H9 (cell line): Measurements from ENCODE around the gene CD200. TPM values are rescaled to one million over a fixed set of nuclear protein-coding genes. Genes with fewer than 3 reads are reported as not detected.

ENCODE experiments used
- DNase-seq: peaks from one replicate; pipeline ENCODE4 v3.0.0-alpha.2; 2017
- H2AFZ ChIP-seq: one replicate; pipeline ENCODE4 v1.6.1; 2013; ENCODE audit warnings: mild to moderate bottlenecking, low read length, control low read depth, moderate library complexity
- H2AK5ac ChIP-seq: 2 replicates; pipeline ENCODE4 v1.6.1; 2013; ENCODE audit warnings: low read length, control low read depth, mixed read lengths; ENCODE audit not compliant: insufficient read length
- H2BK120ac ChIP-seq: one replicate; pipeline ENCODE4 v1.6.1; 2013; ENCODE audit warnings: low read depth, mild to moderate bottlenecking, low read length, control low read depth, inconsistent platforms; ENCODE audit not compliant: poor library complexity, severe bottlenecking
- H2BK12ac ChIP-seq: 2 replicates; pipeline ENCODE4 v1.6.1; 2013; ENCODE audit warnings: low read length, control low read depth, mixed read lengths, low read depth; ENCODE audit not compliant: insufficient read length
- H2BK15ac ChIP-seq: 2 replicates; pipeline ENCODE4 v1.6.1; 2013; ENCODE audit warnings: low read depth, low read length, control low read depth
- H2BK20ac ChIP-seq: one replicate; pipeline ENCODE4 v1.6.1; 2013; ENCODE audit warnings: low read depth, mild to moderate bottlenecking, low read length, control low read depth, inconsistent platforms; ENCODE audit not compliant: poor library complexity, severe bottlenecking
- H2BK5ac ChIP-seq: 2 replicates; pipeline ENCODE4 v1.6.1; 2013; ENCODE audit warnings: low read length, control low read depth, mixed read lengths; ENCODE audit not compliant: insufficient read length
- H3K14ac ChIP-seq: 2 replicates; pipeline ENCODE4 v1.6.1; 2013; ENCODE audit warnings: low read length, control low read depth; ENCODE audit not compliant: insufficient read depth
- H3K18ac ChIP-seq: 2 replicates; pipeline ENCODE4 v1.6.1; 2013; ENCODE audit warnings: low read depth, mild to moderate bottlenecking, mixed read lengths, low read length, control low read depth; ENCODE audit not compliant: insufficient read length
- H3K23ac ChIP-seq: 2 replicates; pipeline ENCODE4 v1.6.1; 2013; ENCODE audit warnings: low read length, control low read depth, mixed read lengths, low read depth; ENCODE audit not compliant: insufficient read length
- H3K23me2 ChIP-seq: 2 replicates; pipeline ENCODE4 v1.6.1; 2013; ENCODE audit warnings: low read depth, mild to moderate bottlenecking, mixed read lengths, low read length, control low read depth; ENCODE audit not compliant: insufficient read length, poor library complexity, severe bottlenecking
- H3K27ac ChIP-seq: 2 replicates; pipeline ENCODE4 v1.5.1; 2013; ENCODE audit warnings: low read length, control low read depth, mixed read lengths, low read depth; ENCODE audit not compliant: insufficient read length
- H3K27me3 ChIP-seq: 2 replicates; pipeline ENCODE4 v1.6.1; 2013; ENCODE audit warnings: low read length, control low read depth, inconsistent platforms; ENCODE audit not compliant: insufficient read depth
- H3K4ac ChIP-seq: 2 replicates; pipeline ENCODE4 v1.6.1; 2013; ENCODE audit warnings: low read depth, mild to moderate bottlenecking, control low read depth, inconsistent platforms, low read length, moderate library complexity
- H3K4me1 ChIP-seq: 2 replicates; pipeline ENCODE4 v1.6.1; 2013; ENCODE audit warnings: low read length, control low read depth, inconsistent platforms; ENCODE audit not compliant: insufficient read depth
- H3K4me2 ChIP-seq: 2 replicates; pipeline ENCODE4 v1.6.1; 2013; ENCODE audit warnings: low read length, control low read depth, mixed read lengths; ENCODE audit not compliant: insufficient read length, insufficient read depth
- H3K56ac ChIP-seq: 2 replicates; pipeline ENCODE4 v1.6.1; 2013; ENCODE audit warnings: low read depth, mild to moderate bottlenecking, mixed read lengths, low read length, control low read depth; ENCODE audit not compliant: insufficient read length
- H3K79me1 ChIP-seq: 2 replicates; pipeline ENCODE4 v1.6.1; 2013; ENCODE audit warnings: low read depth, mild to moderate bottlenecking, moderate library complexity, low read length, control low read depth, inconsistent platforms; ENCODE audit not compliant: insufficient read depth, poor library complexity, severe bottlenecking
- H3K79me2 ChIP-seq: 2 replicates; pipeline ENCODE4 v1.6.1; 2013; ENCODE audit warnings: low read length, control low read depth, inconsistent platforms; ENCODE audit not compliant: insufficient read depth
- H3K9ac ChIP-seq: 2 replicates; pipeline ENCODE4 v1.6.1; 2013; ENCODE audit warnings: low read length, control low read depth, mixed read lengths; ENCODE audit not compliant: insufficient read length; ENCODE audit errors: extremely low read depth
- H3K9me3 ChIP-seq: one replicate; pipeline ENCODE4 v1.6.1; 2013; ENCODE audit warnings: low read depth, low read length, inconsistent platforms; ENCODE audit not compliant: control insufficient read depth
- H3T11ph ChIP-seq: one replicate; pipeline ENCODE4 v1.6.1; 2013; ENCODE audit warnings: mild to moderate bottlenecking, low read length, control low read depth, inconsistent platforms
- H4K20me1 ChIP-seq: one replicate; pipeline ENCODE4 v1.6.1; 2013; ENCODE audit not compliant: control insufficient read depth, insufficient read length, insufficient read depth
- H4K5ac ChIP-seq: 2 replicates; pipeline ENCODE4 v1.6.1; 2013; ENCODE audit warnings: low read depth, mild to moderate bottlenecking, mixed read lengths, low read length, control low read depth; ENCODE audit not compliant: insufficient read length
- H4K8ac ChIP-seq: replicated peaks from 2 replicates; pipeline ENCODE4 v1.6.1; 2013; ENCODE audit warnings: low read length, control low read depth, mixed read lengths, low read depth; ENCODE audit not compliant: insufficient read length
- H4K91ac ChIP-seq: 2 replicates; pipeline ENCODE4 v1.6.1; 2013; ENCODE audit warnings: low read depth, mild to moderate bottlenecking, moderate library complexity, mixed read lengths, low read length, control low read depth; ENCODE audit not compliant: insufficient read length
- H3K27ac Mint-ChIP-seq, 3 experiments: 2 replicates in 2 of 3; 3 replicates in 1 of 3; pipeline ENCODE4 v1.8.0; 2020 to 2021; ENCODE audit warnings: mixed read lengths in 3 of 3, mild to moderate bottlenecking in 1 of 3, moderate library complexity in 1 of 3
- H3K27me3 Mint-ChIP-seq: 2 replicates; pipeline ENCODE4 v1.8.0; 2021; ENCODE audit warnings: low read depth, mild to moderate bottlenecking, moderate library complexity, mixed read lengths
- H3K36me3 Mint-ChIP-seq, 3 experiments: 2 replicates in 2 of 3; 3 replicates in 1 of 3; pipeline ENCODE4 v1.8.0; 2020 to 2021; ENCODE audit warnings: low read depth in 3 of 3, mixed read lengths in 3 of 3; ENCODE audit not compliant: insufficient read depth in 1 of 3
- H3K4me1 Mint-ChIP-seq, 2 experiments: 2 replicates each; pipeline ENCODE4 v1.8.0; 2020; ENCODE audit warnings: mixed read lengths in 2 of 2
- H3K4me3 Mint-ChIP-seq, 2 experiments: 2 replicates in 1 of 2; 3 replicates in 1 of 2; pipeline ENCODE4 v1.8.0; 2020 to 2021; ENCODE audit warnings: mild to moderate bottlenecking in 2 of 2, mixed read lengths in 2 of 2, moderate library complexity in 1 of 2
- H3K9me3 Mint-ChIP-seq, 2 experiments: 2 replicates in 1 of 2; 3 replicates in 1 of 2; pipeline ENCODE4 v1.8.0; 2020; ENCODE audit warnings: mild to moderate bottlenecking in 2 of 2, mixed read lengths in 2 of 2, moderate library complexity in 1 of 2
- WGBS: extraction: QIAGEN DNeasy Blood & Tissue Kit; methylation state at CpG from one replicate; pipeline ENCODE4 v1.1.7; 2013; ENCODE audit warnings: missing lambda C conversion rate, low lambda C conversion rate, mixed read lengths; ENCODE audit not compliant: insufficient read length; ENCODE audit errors: extremely low coverage; 5-methylcytosine and 5-hydroxymethylcytosine counted together
- total RNA-seq: library from RNA; stranded (reverse); gene quantifications from 2 replicates; pipeline ENCODE4 v1.2.1, GENCODE V29; 2021
- TF ChIP-seq, protein P1 (sequence below): fragments of 200-600 bp; sonication (generic); conservative IDR thresholded peaks from 3 replicates; pipeline ENCODE4 v1.8.0; 2021; ENCODE audit warnings: antibody characterized with exemption, mild to moderate bottlenecking

Gene CD200
- total RNA-seq, 1 experiment from 2014 or later, result 51.6 TPM

DNA sequence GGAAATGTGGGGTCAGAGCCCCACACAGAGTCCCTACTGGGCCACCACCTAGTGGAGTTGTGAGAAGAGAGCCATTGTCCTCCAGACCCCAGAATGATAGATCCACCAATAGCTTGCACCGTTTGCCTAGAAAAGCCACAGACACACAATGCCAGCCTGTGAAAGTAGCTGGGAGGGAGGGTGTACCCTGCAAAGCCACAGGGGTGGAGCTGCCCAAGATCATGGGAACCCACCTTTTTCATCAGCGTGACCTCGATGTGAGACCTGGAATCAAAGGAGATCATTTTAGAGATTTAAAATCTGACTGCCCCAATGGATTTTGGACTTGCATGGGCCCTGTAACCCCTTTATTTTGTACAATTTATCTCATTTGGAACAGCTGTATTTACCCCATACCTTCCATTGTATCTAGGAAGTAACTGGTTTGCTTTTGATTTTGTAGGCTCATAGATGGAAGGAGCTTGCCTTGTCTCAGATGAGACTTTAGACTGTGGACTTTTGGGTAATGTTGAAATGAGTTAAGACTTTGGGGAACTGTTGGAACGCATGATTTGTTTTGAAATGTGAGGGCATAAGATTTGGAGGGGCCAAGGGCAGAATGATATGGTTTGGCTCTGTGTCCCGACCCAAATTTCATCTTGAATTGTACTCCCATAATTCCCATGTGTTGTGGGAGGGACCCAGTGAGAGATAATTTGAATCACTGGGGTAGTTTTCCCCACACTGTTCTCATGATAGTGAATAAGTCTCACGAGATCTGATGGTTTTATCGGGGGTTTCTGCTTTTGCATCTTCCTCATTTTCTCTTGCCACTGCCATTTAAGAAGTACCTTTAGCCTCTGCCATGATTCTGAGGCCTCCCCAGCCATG is 49.0 kb downstream of the CD200 start:
- H2AK5ac ChIP-seq, result no peak overlapping the region
- H4K20me1 ChIP-seq, result no peaks in the 10 kb centered on the region
- peaks cover 3% of the 10 kb centered on the region; the same call in 1 of the 2 replicates for H3K4me1 ChIP-seq
- WGBS, result no CpG with 5 or more reads among the region's 7 CpGs
- no peak overlapping the region for H2BK12ac ChIP-seq
- Mint-ChIP-seq H3K9me3 (peaks cover 0 to 2% of the 10 kb centered on the region in 2 experiments; a peak in 1 of 5 replicates), H3K36me3 (peaks cover 0 to 4% (median 4%) of the 10 kb centered on the region in 3 experiments; a peak in 6 of 7 replicates), H3K27me3 (no peaks in the 10 kb centered on the region), H3K4me1 (peaks cover 28 to 36% of the 10 kb centered on the region in 2 experiments), H3K4me3 (no peak overlapping the region), H3K27ac (no peak overlapping the region; a peak in 1 of 7 replicates)
- H3K56ac ChIP-seq, result no peak overlapping the region
- no peak overlapping the region for H3K9ac ChIP-seq
- H3K79me1 ChIP-seq, result no peaks in the 10 kb centered on the region
- no peak overlapping the region for H2AFZ ChIP-seq
- no peak overlapping the region for H3K18ac ChIP-seq
- no peak overlapping the region for H3K4me2 ChIP-seq
- no peak overlapping the region for H3K27ac ChIP-seq
- H4K91ac ChIP-seq, result no peak overlapping the region
- no peaks in the 10 kb centered on the region for H3K27me3 ChIP-seq
- H2BK20ac ChIP-seq, result no peak overlapping the region
- no peak overlapping the region for H4K8ac ChIP-seq
- H2BK15ac ChIP-seq, result no peak overlapping the region
- TF ChIP-seq, protein P1, sequence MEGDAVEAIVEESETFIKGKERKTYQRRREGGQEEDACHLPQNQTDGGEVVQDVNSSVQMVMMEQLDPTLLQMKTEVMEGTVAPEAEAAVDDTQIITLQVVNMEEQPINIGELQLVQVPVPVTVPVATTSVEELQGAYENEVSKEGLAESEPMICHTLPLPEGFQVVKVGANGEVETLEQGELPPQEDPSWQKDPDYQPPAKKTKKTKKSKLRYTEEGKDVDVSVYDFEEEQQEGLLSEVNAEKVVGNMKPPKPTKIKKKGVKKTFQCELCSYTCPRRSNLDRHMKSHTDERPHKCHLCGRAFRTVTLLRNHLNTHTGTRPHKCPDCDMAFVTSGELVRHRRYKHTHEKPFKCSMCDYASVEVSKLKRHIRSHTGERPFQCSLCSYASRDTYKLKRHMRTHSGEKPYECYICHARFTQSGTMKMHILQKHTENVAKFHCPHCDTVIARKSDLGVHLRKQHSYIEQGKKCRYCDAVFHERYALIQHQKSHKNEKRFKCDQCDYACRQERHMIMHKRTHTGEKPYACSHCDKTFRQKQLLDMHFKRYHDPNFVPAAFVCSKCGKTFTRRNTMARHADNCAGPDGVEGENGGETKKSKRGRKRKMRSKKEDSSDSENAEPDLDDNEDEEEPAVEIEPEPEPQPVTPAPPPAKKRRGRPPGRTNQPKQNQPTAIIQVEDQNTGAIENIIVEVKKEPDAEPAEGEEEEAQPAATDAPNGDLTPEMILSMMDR, result no peak
- no peak for DNase-seq
- H3T11ph ChIP-seq, result no peak overlapping the region
- H3K23ac ChIP-seq, result no peak overlapping the region
- no peak overlapping the region for H3K4ac ChIP-seq
- no peaks in the 10 kb centered on the region for H3K23me2 ChIP-seq
- H3K14ac ChIP-seq, result no peak overlapping the region
- H3K9me3 ChIP-seq, result no peaks in the 10 kb centered on the region
- H4K5ac ChIP-seq, result no peak overlapping the region
- no peak overlapping the region for H2BK5ac ChIP-seq
- H3K79me2 ChIP-seq, result no peaks in the 10 kb centered on the region
- no peak overlapping the region for H2BK120ac ChIP-seq
